ENCODE measurements around the gene TMEM168.

TMEM168 gene

DNA sequence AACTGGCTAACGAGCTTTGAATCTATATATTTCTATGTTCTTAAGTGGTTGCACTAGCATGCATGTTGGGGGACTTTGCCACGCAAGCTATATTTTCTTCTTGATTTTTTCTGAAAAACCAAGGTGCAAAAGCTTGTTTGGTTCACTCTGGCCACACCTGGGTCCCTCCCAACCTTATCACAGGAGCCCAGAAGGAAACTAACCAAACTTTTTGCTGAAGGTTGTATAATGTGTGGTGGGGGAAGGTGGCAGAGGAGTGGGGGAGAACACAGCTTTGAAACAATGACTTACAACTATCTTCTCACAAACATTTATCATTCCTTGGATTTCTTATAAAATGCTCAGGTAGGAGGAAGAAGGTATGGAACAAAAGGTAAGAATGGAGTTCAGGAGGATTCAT is 75.3 kb downstream of the TMEM168 start:
- DNase-seq (ENCODE audit: low read depth) = no peak
